DOHH2 (cell line): Measurements from ENCODE around the gene NPFF.

Experiments
- EZH2phosphoT487 ChIP-seq: fragments of 200-600 bp; sonication (generic); IDR thresholded peaks from 2 replicates; pipeline ENCODE4 v1.6.1; 2017; ENCODE audit warnings: borderline replicate concordance, mild to moderate bottlenecking, antibody characterized with exemption, low read length, moderate library complexity, mixed read lengths
- TF ChIP-seq, protein P1 (sequence below): fragments of 200-600 bp; sonication (generic); IDR thresholded peaks from one replicate; pipeline ENCODE4 v1.5.1; 2014; ENCODE audit warnings: antibody characterized with exemption, mild to moderate bottlenecking, low read depth, low read length; ENCODE audit not compliant: poor library complexity, severe bottlenecking

DNA sequence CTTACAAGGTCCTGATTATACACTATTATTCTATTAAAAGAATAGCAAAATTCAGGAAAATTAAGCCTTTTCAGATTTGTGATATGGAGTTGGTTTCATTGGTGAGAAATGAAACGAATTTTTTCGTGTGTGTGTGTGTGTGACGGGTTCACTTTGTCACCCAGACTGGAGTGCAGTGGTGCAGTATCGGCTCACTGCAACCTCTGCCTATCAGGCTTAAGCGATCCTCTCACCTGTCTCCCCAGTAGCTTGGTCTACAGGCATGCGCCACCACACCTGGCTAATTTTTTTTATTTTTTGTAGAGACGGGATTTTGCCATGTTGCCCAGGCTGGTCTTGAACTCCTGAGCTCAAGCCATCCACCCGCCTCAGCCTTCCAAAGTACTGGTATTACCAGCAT lies 45.7 kb downstream of the NPFF start:
- TF ChIP-seq, protein P1, sequence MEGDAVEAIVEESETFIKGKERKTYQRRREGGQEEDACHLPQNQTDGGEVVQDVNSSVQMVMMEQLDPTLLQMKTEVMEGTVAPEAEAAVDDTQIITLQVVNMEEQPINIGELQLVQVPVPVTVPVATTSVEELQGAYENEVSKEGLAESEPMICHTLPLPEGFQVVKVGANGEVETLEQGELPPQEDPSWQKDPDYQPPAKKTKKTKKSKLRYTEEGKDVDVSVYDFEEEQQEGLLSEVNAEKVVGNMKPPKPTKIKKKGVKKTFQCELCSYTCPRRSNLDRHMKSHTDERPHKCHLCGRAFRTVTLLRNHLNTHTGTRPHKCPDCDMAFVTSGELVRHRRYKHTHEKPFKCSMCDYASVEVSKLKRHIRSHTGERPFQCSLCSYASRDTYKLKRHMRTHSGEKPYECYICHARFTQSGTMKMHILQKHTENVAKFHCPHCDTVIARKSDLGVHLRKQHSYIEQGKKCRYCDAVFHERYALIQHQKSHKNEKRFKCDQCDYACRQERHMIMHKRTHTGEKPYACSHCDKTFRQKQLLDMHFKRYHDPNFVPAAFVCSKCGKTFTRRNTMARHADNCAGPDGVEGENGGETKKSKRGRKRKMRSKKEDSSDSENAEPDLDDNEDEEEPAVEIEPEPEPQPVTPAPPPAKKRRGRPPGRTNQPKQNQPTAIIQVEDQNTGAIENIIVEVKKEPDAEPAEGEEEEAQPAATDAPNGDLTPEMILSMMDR, result no peak
- no peak for TF ChIP-seq EZH2phosphoT487
